Measurements from ENCODE around the gene ING4.

The ING4 gene

DNA sequence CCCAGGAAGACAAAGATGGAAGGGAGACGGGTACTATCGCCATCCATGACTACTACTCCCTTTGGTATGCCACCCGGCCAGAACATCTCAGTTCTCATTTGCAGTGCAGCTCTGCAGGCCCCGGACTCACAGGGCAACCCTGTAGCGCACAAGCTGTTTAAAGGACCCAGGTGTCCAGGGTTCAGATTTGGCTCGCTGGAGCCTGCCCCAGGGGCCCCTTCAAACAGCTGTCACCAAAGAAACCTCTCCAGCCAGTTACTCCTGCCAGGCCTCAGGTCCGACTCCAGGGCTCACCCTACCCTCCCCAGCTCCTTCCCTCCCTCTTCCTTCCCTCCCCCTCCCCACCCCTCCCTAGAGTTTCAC is 50.3 kb downstream of the ING4 start:
- Histone ChIP-seq H3K4me1 (ENCODE audit: insufficient read depth, poor library complexity, severe bottlenecking) (peaks cover 24% of the 10 kb centered on the region), H3K36me3 (ENCODE audit: low read depth) (no peaks in the 10 kb centered on the region), H3K27ac (ENCODE audit: poor library complexity, severe bottlenecking) (peak overlapping the region; percentile 69), H3K9me3 (ENCODE audit: severe bottlenecking) (no peaks in the 10 kb centered on the region), H3K27me3 (ENCODE audit: insufficient read depth, poor library complexity, severe bottlenecking) (no peaks in the 10 kb centered on the region), H3K4me3 (ENCODE audit: severe bottlenecking) (no peak overlapping the region)
- ATAC-seq (ENCODE audit: low read depth) (no peak), DNase-seq (ENCODE audit: low spot score) (no peak)
- TF ChIP-seq, protein P1, sequence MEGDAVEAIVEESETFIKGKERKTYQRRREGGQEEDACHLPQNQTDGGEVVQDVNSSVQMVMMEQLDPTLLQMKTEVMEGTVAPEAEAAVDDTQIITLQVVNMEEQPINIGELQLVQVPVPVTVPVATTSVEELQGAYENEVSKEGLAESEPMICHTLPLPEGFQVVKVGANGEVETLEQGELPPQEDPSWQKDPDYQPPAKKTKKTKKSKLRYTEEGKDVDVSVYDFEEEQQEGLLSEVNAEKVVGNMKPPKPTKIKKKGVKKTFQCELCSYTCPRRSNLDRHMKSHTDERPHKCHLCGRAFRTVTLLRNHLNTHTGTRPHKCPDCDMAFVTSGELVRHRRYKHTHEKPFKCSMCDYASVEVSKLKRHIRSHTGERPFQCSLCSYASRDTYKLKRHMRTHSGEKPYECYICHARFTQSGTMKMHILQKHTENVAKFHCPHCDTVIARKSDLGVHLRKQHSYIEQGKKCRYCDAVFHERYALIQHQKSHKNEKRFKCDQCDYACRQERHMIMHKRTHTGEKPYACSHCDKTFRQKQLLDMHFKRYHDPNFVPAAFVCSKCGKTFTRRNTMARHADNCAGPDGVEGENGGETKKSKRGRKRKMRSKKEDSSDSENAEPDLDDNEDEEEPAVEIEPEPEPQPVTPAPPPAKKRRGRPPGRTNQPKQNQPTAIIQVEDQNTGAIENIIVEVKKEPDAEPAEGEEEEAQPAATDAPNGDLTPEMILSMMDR (IDR thresholded peaks at IDR 0.05; ENCODE audit: poor library complexity, severe bottlenecking): no peak

DNA sequence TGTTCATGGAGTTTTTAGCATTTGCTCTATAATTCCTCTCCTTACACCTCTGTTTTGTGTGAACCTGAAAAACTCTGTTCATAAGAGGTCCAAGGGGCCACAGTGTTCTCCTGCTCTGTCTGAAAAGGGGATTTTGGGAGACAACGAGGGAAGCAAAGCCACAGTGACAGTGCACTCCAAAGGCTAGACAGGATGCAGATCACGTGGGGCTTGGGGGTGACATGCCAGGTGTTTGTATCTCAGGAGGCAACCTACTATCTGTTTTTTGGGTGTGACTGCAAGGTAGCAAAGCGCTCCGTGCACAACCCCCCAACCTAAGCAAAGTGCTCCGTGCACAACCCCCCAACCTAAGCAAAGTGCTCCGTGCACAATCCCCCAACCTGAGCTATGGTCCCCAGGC is 50.7 kb downstream of the ING4 start:
- no peaks in the 10 kb centered on the region for H3K9me3 ChIP-seq (ENCODE audit: severe bottlenecking)
- peak overlapping the region; percentile 69 for H3K27ac ChIP-seq (ENCODE audit: poor library complexity, severe bottlenecking)
- peaks cover 24% of the 10 kb centered on the region for H3K4me1 ChIP-seq (ENCODE audit: insufficient read depth, poor library complexity, severe bottlenecking)
- DNase-seq (ENCODE audit: low spot score) (no peak), ATAC-seq (ENCODE audit: low read depth) (no peak)
- TF ChIP-seq, protein P1 (IDR thresholded peaks at IDR 0.05; ENCODE audit: poor library complexity, severe bottlenecking): no peak
- no peaks in the 10 kb centered on the region for H3K36me3 ChIP-seq (ENCODE audit: low read depth)
- H3K4me3 ChIP-seq (ENCODE audit: severe bottlenecking): no peak overlapping the region
- H3K27me3 ChIP-seq (ENCODE audit: insufficient read depth, poor library complexity, severe bottlenecking): no peaks in the 10 kb centered on the region

DNA sequence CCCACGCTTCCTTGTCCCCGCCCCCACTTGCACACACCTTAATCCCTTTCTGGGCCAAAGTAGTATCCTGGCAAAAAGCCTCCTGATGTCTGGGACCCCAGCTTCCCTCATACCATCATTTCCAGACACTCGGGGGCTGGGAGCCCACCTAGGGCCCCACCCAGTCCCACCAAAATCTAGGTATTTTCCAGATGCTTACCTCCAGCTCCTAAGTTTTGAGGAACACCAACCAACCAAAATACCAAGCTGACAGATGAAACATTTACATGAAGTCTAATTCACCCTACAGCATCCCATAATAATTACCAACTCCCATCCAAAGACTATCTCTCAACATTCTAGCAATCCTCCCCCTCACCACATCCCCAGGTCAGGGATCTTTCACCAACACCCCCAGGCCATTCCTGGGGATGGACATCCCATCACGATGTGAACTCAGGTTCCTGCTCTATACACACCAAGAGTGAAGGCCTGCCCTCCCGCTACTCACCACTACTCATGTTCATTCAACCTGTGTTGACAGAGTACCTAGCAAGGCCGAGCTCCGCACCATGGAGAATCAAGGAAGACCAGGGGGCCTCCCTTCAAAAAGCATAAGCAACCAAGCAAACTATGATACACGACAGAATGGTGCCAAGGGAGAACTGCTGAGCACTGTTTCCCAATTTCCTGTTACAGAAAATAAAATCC is 54.2 kb downstream of the ING4 start:
- no peak for DNase-seq (ENCODE audit: low spot score)
- Histone ChIP-seq H3K4me1 (ENCODE audit: insufficient read depth, poor library complexity, severe bottlenecking) (peaks cover 40% of the 10 kb centered on the region), H3K9me3 (ENCODE audit: severe bottlenecking) (no peaks in the 10 kb centered on the region), H3K27ac (ENCODE audit: poor library complexity, severe bottlenecking) (peak overlapping the region; percentile 79), H3K27me3 (ENCODE audit: insufficient read depth, poor library complexity, severe bottlenecking) (no peaks in the 10 kb centered on the region), H3K36me3 (ENCODE audit: low read depth) (peaks cover 25% of the 10 kb centered on the region), H3K4me3 (ENCODE audit: severe bottlenecking) (no peak overlapping the region)
- TF ChIP-seq, protein P1 (IDR thresholded peaks at IDR 0.05; ENCODE audit: poor library complexity, severe bottlenecking): no peak
- no peak for ATAC-seq (ENCODE audit: low read depth)

DNA sequence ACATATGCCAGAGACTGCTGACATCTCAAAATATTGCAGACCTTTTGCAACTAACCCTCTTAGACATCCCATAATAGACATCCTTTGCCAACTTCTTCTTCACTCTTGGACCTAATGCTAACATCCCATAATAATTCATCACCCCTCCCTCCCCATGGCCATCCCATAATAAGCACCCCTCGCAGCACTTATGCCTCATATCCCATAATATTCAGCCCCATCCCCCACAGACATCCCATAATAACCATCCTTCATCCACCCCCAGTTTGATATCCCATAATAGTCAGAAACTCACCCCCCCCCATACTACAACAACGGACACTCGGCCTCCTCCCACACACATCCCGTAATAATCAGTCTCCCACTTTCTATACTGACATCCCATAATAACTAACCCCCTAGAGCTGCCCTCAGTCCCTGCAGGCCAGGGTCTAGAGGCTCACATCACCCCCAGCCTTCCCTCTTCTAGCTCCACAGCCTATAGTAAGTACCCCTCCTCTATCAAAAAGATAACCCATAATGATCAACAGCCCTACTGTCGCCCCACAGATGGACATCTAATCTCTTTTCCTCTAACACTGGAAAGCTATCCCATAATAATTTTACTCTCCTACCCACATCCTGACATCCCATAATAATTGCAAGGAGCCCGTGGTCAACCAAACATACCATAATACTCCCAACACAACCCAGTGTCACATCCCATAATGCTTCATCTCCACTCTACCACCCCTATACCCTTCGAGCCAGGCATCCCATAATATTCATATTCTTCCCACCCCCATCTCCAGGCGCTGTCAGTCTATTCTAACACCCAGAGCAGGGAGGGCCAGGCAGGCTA is 54.9 kb downstream of the ING4 start:
- DNase-seq (ENCODE audit: low spot score) (no peak), ATAC-seq (ENCODE audit: low read depth) (peak; percentile 54)
- H3K27ac ChIP-seq (ENCODE audit: poor library complexity, severe bottlenecking): peak overlapping the region; percentile 79
- H3K4me1 ChIP-seq (ENCODE audit: insufficient read depth, poor library complexity, severe bottlenecking): peaks cover 38% of the 10 kb centered on the region
- TF ChIP-seq, protein P1 (IDR thresholded peaks at IDR 0.05; ENCODE audit: poor library complexity, severe bottlenecking): no peak
- no peaks in the 10 kb centered on the region for H3K9me3 ChIP-seq (ENCODE audit: severe bottlenecking)
- H3K4me3 ChIP-seq (ENCODE audit: severe bottlenecking): no peak overlapping the region
- no peaks in the 10 kb centered on the region for H3K27me3 ChIP-seq (ENCODE audit: insufficient read depth, poor library complexity, severe bottlenecking)
- peaks cover 29% of the 10 kb centered on the region for H3K36me3 ChIP-seq (ENCODE audit: low read depth)

Measured in RWPE2 (cell line).